K562 treated with DMSO at 1 percent for 12 hours (cell line): ENCODE results near the gene GRID2IP. TPM values are rescaled to one million over a fixed set of nuclear protein-coding genes. Genes with fewer than 3 reads are reported as not detected.

Experiments
- total RNA-seq: library from RNA; unstranded; fragments of 300-600 nt; gene quantifications from 2 replicates; pipeline ENCODE4 v1.2.3, GENCODE V29; 2022; ENCODE audit not compliant: insufficient read depth

GRID2IP gene
- not detected in 2 replicates for total RNA-seq

GRCh38 chr7:6551016-6551511 lies at the start of gene GRID2IP:
GRID2IP (minus strand) TSS chr7:6551461; CDS start chr7:6551436, 25 bp downstream.

GRCh38 chr7:6589829-6590644 lies 38.8 kb upstream of the GRID2IP start, which contains the start of gene INTS15:
INTS15 (plus strand) TSS chr7:6590021; CDS start chr7:6590284, 263 bp downstream.

GRCh38 chr7:6577369-6578113 lies 26.3 kb upstream of the GRID2IP start, which contains the start of gene ZDHHC4:
ZDHHC4 (plus strand) TSS chr7:6577454; CDS start chr7:6580562, 3,108 bp downstream.

GRCh38 chr7:6447581-6448199 lies 103.6 kb downstream of the GRID2IP start, which contains the start of gene DAGLB:
DAGLB (minus strand) TSS chr7:6447954; CDS start chr7:6447842, 112 bp downstream.

Other genes with a start within 250 kb of the GRID2IP start
- 13.6 and 20.0 TPM in 2 replicates for gene FAM220A, start 202.5 kb downstream of the GRID2IP start, total RNA-seq
- 141 and 196 TPM in 2 replicates for gene RAC1, start 176.9 kb downstream of the GRID2IP start, total RNA-seq
- gene DAGLB, start 103.5 kb downstream of the GRID2IP start, total RNA-seq, result 11.5 and 29.1 TPM in 2 replicates
- gene KDELR2, start 67.3 kb downstream of the GRID2IP start, total RNA-seq, result 59.2 and 92.4 TPM in 2 replicates
- 88.6 and 91.4 TPM in 2 replicates for gene ZDHHC4, start 26.0 kb upstream of the GRID2IP start, total RNA-seq
- gene INTS15, start 38.6 kb upstream of the GRID2IP start, total RNA-seq, result 46.8 and 65.1 TPM in 2 replicates
- not detected in 2 replicates for gene ZNF853, start 64.1 kb upstream of the GRID2IP start, total RNA-seq
- 14.9 and 28.4 TPM in 2 replicates for gene ZNF316, start 85.9 kb upstream of the GRID2IP start, total RNA-seq
- 11.3 and 13.7 TPM in 2 replicates for gene ZNF12, start 155.5 kb upstream of the GRID2IP start, total RNA-seq
- not detected in 2 replicates for gene RSPH10B2, start 202.6 kb upstream of the GRID2IP start, total RNA-seq